ENCODE measurements around the gene UNC5C.

DNA sequence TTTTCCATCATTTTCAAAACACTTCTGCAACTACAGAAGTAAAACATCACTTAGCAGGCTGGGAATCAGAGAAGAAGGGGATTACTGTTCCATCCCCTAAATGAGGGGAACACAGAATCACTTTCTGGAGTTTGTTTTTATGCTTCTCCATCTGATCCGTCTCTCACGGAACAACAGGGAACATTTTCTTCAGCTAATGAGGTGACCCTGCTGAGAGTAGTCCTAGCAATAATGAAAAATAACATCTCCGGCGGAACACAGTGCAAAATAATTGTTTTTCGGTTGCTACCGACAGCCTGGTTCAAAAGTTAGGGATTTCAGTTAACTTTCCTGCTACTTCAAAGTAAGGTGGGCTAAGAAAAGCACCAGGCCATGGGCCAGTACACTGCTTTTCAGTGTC, 322.9 kb downstream of the UNC5C start:
- TF ChIP-seq SMC3 (IDR thresholded peaks at IDR 0.05; ENCODE audit: borderline replicate concordance, low read length) = no peak
- TF ChIP-seq REST (IDR thresholded peaks at IDR 0.05; ENCODE audit: low read depth, low read length) = no peak
- TF ChIP-seq BCL11A (IDR thresholded peaks at IDR 0.05; ENCODE audit: low read depth, low read length) = no peak
- no peak for TF ChIP-seq POLR2AphosphoS5 (IDR thresholded peaks at IDR 0.05; ENCODE audit: low read length)
- TF ChIP-seq, protein P1, sequence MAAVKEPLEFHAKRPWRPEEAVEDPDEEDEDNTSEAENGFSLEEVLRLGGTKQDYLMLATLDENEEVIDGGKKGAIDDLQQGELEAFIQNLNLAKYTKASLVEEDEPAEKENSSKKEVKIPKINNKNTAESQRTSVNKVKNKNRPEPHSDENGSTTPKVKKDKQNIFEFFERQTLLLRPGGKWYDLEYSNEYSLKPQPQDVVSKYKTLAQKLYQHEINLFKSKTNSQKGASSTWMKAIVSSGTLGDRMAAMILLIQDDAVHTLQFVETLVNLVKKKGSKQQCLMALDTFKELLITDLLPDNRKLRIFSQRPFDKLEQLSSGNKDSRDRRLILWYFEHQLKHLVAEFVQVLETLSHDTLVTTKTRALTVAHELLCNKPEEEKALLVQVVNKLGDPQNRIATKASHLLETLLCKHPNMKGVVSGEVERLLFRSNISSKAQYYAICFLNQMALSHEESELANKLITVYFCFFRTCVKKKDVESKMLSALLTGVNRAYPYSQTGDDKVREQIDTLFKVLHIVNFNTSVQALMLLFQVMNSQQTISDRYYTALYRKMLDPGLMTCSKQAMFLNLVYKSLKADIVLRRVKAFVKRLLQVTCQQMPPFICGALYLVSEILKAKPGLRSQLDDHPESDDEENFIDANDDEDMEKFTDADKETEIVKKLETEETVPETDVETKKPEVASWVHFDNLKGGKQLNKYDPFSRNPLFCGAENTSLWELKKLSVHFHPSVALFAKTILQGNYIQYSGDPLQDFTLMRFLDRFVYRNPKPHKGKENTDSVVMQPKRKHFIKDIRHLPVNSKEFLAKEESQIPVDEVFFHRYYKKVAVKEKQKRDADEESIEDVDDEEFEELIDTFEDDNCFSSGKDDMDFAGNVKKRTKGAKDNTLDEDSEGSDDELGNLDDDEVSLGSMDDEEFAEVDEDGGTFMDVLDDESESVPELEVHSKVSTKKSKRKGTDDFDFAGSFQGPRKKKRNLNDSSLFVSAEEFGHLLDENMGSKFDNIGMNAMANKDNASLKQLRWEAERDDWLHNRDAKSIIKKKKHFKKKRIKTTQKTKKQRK (IDR thresholded peaks at IDR 0.05; ENCODE audit: low read depth, low read length) = no peak
- TF ChIP-seq KDM1A (IDR thresholded peaks at IDR 0.05; ENCODE audit: borderline replicate concordance) = no peak
- TF ChIP-seq TAF1 (IDR thresholded peaks at IDR 0.05; ENCODE audit: borderline replicate concordance, low read depth, low read length) = no peak
- TF ChIP-seq, protein P2, sequence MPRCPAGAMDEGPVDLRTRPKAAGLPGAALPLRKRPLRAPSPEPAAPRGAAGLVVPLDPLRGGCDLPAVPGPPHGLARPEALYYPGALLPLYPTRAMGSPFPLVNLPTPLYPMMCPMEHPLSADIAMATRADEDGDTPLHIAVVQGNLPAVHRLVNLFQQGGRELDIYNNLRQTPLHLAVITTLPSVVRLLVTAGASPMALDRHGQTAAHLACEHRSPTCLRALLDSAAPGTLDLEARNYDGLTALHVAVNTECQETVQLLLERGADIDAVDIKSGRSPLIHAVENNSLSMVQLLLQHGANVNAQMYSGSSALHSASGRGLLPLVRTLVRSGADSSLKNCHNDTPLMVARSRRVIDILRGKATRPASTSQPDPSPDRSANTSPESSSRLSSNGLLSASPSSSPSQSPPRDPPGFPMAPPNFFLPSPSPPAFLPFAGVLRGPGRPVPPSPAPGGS (IDR thresholded peaks at IDR 0.05; ENCODE audit: borderline replicate concordance, insufficient read depth, low read depth, low read length, poor library complexity, severe bottlenecking) = no peak
- TF ChIP-seq USF2 (IDR thresholded peaks at IDR 0.05; ENCODE audit: borderline replicate concordance, low read depth, low read length) = no peak
- TF ChIP-seq, protein P3, sequence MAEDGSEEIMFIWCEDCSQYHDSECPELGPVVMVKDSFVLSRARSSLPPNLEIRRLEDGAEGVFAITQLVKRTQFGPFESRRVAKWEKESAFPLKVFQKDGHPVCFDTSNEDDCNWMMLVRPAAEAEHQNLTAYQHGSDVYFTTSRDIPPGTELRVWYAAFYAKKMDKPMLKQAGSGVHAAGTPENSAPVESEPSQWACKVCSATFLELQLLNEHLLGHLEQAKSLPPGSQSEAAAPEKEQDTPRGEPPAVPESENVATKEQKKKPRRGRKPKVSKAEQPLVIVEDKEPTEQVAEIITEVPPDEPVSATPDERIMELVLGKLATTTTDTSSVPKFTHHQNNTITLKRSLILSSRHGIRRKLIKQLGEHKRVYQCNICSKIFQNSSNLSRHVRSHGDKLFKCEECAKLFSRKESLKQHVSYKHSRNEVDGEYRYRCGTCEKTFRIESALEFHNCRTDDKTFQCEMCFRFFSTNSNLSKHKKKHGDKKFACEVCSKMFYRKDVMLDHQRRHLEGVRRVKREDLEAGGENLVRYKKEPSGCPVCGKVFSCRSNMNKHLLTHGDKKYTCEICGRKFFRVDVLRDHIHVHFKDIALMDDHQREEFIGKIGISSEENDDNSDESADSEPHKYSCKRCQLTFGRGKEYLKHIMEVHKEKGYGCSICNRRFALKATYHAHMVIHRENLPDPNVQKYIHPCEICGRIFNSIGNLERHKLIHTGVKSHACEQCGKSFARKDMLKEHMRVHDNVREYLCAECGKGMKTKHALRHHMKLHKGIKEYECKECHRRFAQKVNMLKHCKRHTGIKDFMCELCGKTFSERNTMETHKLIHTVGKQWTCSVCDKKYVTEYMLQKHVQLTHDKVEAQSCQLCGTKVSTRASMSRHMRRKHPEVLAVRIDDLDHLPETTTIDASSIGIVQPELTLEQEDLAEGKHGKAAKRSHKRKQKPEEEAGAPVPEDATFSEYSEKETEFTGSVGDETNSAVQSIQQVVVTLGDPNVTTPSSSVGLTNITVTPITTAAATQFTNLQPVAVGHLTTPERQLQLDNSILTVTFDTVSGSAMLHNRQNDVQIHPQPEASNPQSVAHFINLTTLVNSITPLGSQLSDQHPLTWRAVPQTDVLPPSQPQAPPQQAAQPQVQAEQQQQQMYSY (CRISPR knock-in tag; IDR thresholded peaks at IDR 0.05) = no peak

All from GM12878 (cell line).